ENCODE results near the gene NEFH.

NEFH gene

GRCh38 chr22:29459773-29460172, 20.2 kb upstream of the NEFH start:
- H3K27ac ChIP-seq (ENCODE audit: low read depth, low read length, poor library complexity, severe bottlenecking): no peak overlapping the region
- no peak overlapping the region for H2AFZ ChIP-seq (ENCODE audit: low read length)
- no peaks in the 10 kb centered on the region for H3K79me2 ChIP-seq (ENCODE audit: insufficient read depth, low read length)
- TF ChIP-seq EZH2 (IDR thresholded peaks at IDR 0.05; ENCODE audit: borderline replicate concordance, low read length): no peak
- TF ChIP-seq, protein P1, sequence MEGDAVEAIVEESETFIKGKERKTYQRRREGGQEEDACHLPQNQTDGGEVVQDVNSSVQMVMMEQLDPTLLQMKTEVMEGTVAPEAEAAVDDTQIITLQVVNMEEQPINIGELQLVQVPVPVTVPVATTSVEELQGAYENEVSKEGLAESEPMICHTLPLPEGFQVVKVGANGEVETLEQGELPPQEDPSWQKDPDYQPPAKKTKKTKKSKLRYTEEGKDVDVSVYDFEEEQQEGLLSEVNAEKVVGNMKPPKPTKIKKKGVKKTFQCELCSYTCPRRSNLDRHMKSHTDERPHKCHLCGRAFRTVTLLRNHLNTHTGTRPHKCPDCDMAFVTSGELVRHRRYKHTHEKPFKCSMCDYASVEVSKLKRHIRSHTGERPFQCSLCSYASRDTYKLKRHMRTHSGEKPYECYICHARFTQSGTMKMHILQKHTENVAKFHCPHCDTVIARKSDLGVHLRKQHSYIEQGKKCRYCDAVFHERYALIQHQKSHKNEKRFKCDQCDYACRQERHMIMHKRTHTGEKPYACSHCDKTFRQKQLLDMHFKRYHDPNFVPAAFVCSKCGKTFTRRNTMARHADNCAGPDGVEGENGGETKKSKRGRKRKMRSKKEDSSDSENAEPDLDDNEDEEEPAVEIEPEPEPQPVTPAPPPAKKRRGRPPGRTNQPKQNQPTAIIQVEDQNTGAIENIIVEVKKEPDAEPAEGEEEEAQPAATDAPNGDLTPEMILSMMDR (IDR thresholded peaks at IDR 0.05; ENCODE audit: low read length): no peak
- H3K9me3 ChIP-seq (ENCODE audit: low read length): no peaks in the 10 kb centered on the region
- H3K36me3 ChIP-seq (ENCODE audit: insufficient read depth, low read length): no peaks in the 10 kb centered on the region
- no peaks in the 10 kb centered on the region for H4K20me1 ChIP-seq (ENCODE audit: insufficient read depth, low read length)
- H3K9ac ChIP-seq (ENCODE audit: low read length): no peak overlapping the region
- H3K27me3 ChIP-seq (ENCODE audit: insufficient read depth, low read length): no peaks in the 10 kb centered on the region
- H3K9me2 ChIP-seq (ENCODE audit: low read depth, low read length): no peaks in the 10 kb centered on the region
- no peaks in the 10 kb centered on the region for H3K4me1 ChIP-seq (ENCODE audit: insufficient read depth, low read length, severe bottlenecking)
- H3F3A ChIP-seq (ENCODE audit: insufficient read depth, low read length): no peaks in the 10 kb centered on the region
- no peak overlapping the region for H3K4me2 ChIP-seq (ENCODE audit: low read length)
- H3K4me3 ChIP-seq (ENCODE audit: low read depth, low read length, poor library complexity, severe bottlenecking): no peak overlapping the region

DNA sequence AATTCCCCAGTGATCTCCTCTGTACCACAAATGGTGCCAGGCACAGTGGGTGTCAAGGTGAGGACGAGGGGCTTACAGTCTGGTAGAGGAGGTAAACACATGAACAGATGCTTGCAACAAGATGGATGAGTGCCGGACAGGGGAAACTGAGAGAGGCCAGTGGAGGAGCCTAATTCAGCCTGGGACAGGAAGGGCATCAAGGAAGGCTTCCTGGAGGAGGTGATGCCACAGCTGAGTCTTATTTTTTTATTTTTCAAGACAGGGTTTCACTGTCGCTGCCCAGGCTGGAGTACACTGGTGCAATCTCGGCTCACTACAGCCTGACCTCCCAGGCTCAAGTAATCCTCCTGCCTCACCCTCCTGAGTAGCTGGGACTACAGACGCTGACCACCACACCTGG, 18.8 kb upstream of the NEFH start:
- H3K79me2 ChIP-seq (ENCODE audit: insufficient read depth, low read length): no peaks in the 10 kb centered on the region
- no peaks in the 10 kb centered on the region for H3F3A ChIP-seq (ENCODE audit: insufficient read depth, low read length)
- H3K9me3 ChIP-seq (ENCODE audit: low read length): no peaks in the 10 kb centered on the region
- H3K9ac ChIP-seq (ENCODE audit: low read length): no peak overlapping the region
- no peak overlapping the region for H3K4me2 ChIP-seq (ENCODE audit: low read length)
- no peak overlapping the region for H2AFZ ChIP-seq (ENCODE audit: low read length)
- H3K27ac ChIP-seq (ENCODE audit: low read depth, low read length, poor library complexity, severe bottlenecking): no peak overlapping the region
- no peak overlapping the region for H3K4me3 ChIP-seq (ENCODE audit: low read depth, low read length, poor library complexity, severe bottlenecking)
- H4K20me1 ChIP-seq (ENCODE audit: insufficient read depth, low read length): no peaks in the 10 kb centered on the region
- TF ChIP-seq, protein P1 (IDR thresholded peaks at IDR 0.05; ENCODE audit: low read length): no peak
- TF ChIP-seq EZH2 (IDR thresholded peaks at IDR 0.05; ENCODE audit: borderline replicate concordance, low read length): no peak
- no peaks in the 10 kb centered on the region for H3K4me1 ChIP-seq (ENCODE audit: insufficient read depth, low read length, severe bottlenecking)
- H3K27me3 ChIP-seq (ENCODE audit: insufficient read depth, low read length): no peaks in the 10 kb centered on the region
- no peaks in the 10 kb centered on the region for H3K9me2 ChIP-seq (ENCODE audit: low read depth, low read length)
- H3K36me3 ChIP-seq (ENCODE audit: insufficient read depth, low read length): no peaks in the 10 kb centered on the region

DNA sequence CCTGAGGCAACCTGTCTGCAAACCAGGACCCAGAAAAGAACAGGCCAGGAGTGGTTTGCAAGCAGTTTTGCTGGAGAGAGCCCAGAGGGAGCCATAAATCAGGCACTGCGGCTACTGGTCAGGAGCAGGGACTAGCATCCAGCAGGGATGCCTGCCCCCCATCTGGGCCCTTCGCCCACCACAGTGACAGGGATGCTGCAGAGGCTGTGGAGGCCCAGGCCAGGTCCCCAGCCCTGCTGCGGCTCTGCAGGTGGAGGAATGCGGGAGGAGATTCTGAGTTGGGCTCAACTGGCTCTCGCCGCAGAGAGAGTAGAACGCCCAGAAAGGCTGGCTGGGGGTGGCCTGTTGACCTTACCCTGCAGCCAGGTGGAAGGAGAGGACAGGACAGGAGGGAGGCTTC, 16.4 kb upstream of the NEFH start:
- Histone ChIP-seq H3F3A (ENCODE audit: insufficient read depth, low read length) (no peaks in the 10 kb centered on the region), H3K4me1 (ENCODE audit: insufficient read depth, low read length, severe bottlenecking) (no peaks in the 10 kb centered on the region), H3K79me2 (ENCODE audit: insufficient read depth, low read length) (no peaks in the 10 kb centered on the region), H3K4me2 (ENCODE audit: low read length) (no peak overlapping the region), H3K9me3 (ENCODE audit: low read length) (no peaks in the 10 kb centered on the region), H3K27ac (ENCODE audit: low read depth, low read length, poor library complexity, severe bottlenecking) (no peak overlapping the region), H4K20me1 (ENCODE audit: insufficient read depth, low read length) (no peaks in the 10 kb centered on the region), H3K9me2 (ENCODE audit: low read depth, low read length) (no peaks in the 10 kb centered on the region), H3K36me3 (ENCODE audit: insufficient read depth, low read length) (no peaks in the 10 kb centered on the region), H2AFZ (ENCODE audit: low read length) (no peak overlapping the region), H3K27me3 (ENCODE audit: insufficient read depth, low read length) (no peaks in the 10 kb centered on the region), H3K9ac (ENCODE audit: low read length) (no peak overlapping the region), H3K4me3 (ENCODE audit: low read depth, low read length, poor library complexity, severe bottlenecking) (no peak overlapping the region)
- TF ChIP-seq EZH2 (IDR thresholded peaks at IDR 0.05; ENCODE audit: borderline replicate concordance, low read length): no peak
- TF ChIP-seq, protein P1 (IDR thresholded peaks at IDR 0.05; ENCODE audit: low read length): no peak

Measured in OCI-LY1 (cell line).